Vagina (tissue), 2 donors: ENCODE data around the gene GLOD4.

Experiments used
- CTCF ChIP-seq, 3 experiments: fragments of 450-650 bp in 2 of 3; fragments of 200-600 bp in 1 of 3; sonication (generic) in 1 of 3; IDR thresholded peaks; one replicate each; pipeline ENCODE4 v1.5.1; 2017 to 2019; ENCODE audit warnings: antibody characterized with exemption in 3 of 3, mild to moderate bottlenecking in 2 of 3, moderate library complexity in 2 of 3
- POLR2A ChIP-seq, 2 donors: fragments of 450-650 bp; IDR thresholded peaks; one replicate each; pipeline ENCODE4 v1.6.1; 2017; ENCODE audit warnings: antibody characterized with exemption in 2 of 2, mild to moderate bottlenecking in 2 of 2, moderate library complexity in 2 of 2

GRCh38 chr17:823501-823902, 41.4 kb upstream of the GLOD4 start:
- TF ChIP-seq POLR2A (IDR thresholded peaks at IDR 0.05) (no peak), CTCF (IDR thresholded peaks at IDR 0.05) (no peak)
